ENCODE data around the gene CBX2.

Gene CBX2

GRCh38 chr17:79738643-79739042 is 39.3 kb upstream of the CBX2 start:
- H3K4me3 ChIP-seq (replicated peaks; ENCODE audit: low read depth, low read length) = no peak overlapping the region
- no peak for DNase-seq (ENCODE audit: low read depth)
- TF ChIP-seq CTCF (IDR thresholded peaks at IDR 0.05; ENCODE audit: low read length, missing control alignments) = no peak

- no peak overlapping the region for H3K4me3 ChIP-seq (replicated peaks; ENCODE audit: low read depth, low read length)
- DNase-seq (ENCODE audit: low read depth) = no peak
- no peak for TF ChIP-seq CTCF (IDR thresholded peaks at IDR 0.05; ENCODE audit: low read length, missing control alignments)
Measured at GRCh38 chr17:79739148-79740062, 38.5 kb upstream of the CBX2 start.

GRCh38 chr17:79740413-79740812 is 37.5 kb upstream of the CBX2 start:
- TF ChIP-seq CTCF (IDR thresholded peaks at IDR 0.05; ENCODE audit: low read length, missing control alignments) = no peak
- no peak overlapping the region for H3K4me3 ChIP-seq (replicated peaks; ENCODE audit: low read depth, low read length)
- peak; percentile 13 for DNase-seq (ENCODE audit: low read depth)

GRCh38 chr17:79741401-79741750 is 36.6 kb upstream of the CBX2 start:
- no peak overlapping the region for H3K4me3 ChIP-seq (replicated peaks; ENCODE audit: low read depth, low read length)
- no peak for TF ChIP-seq CTCF (IDR thresholded peaks at IDR 0.05; ENCODE audit: low read length, missing control alignments)
- no peak for DNase-seq (ENCODE audit: low read depth)

GRCh38 chr17:79741751-79742588 is 36.0 kb upstream of the CBX2 start:
- peak; percentile 56 for TF ChIP-seq CTCF (IDR thresholded peaks at IDR 0.05; ENCODE audit: low read length, missing control alignments)
- peak; percentile 51 for DNase-seq (ENCODE audit: low read depth)

GRCh38 chr17:79742589-79742918 is 35.4 kb upstream of the CBX2 start:
- DNase-seq (ENCODE audit: low read depth) = no peak
- no peak for TF ChIP-seq CTCF (IDR thresholded peaks at IDR 0.05; ENCODE audit: low read length, missing control alignments)
- no peak overlapping the region for H3K4me3 ChIP-seq (replicated peaks; ENCODE audit: low read depth, low read length)

More at GRCh38 chr17:79741751-79742588, 36.0 kb upstream of the CBX2 start:
- no peak overlapping the region for H3K4me3 ChIP-seq (replicated peaks; ENCODE audit: low read depth, low read length)

Data from fibroblast of pulmonary artery (primary cell).